ENCODE measurements around the gene PROX1. TPM values are rescaled to one million over a fixed set of nuclear protein-coding genes. Genes with fewer than 3 reads are reported as not detected.

The PROX1 gene
- total and polyA plus RNA-seq, 9 of the 15 experiments (the other 6 are each of a cell fraction or from before 2014, with no cell fraction given): 0.14 to 0.22 TPM; not detected in 7

DNA sequence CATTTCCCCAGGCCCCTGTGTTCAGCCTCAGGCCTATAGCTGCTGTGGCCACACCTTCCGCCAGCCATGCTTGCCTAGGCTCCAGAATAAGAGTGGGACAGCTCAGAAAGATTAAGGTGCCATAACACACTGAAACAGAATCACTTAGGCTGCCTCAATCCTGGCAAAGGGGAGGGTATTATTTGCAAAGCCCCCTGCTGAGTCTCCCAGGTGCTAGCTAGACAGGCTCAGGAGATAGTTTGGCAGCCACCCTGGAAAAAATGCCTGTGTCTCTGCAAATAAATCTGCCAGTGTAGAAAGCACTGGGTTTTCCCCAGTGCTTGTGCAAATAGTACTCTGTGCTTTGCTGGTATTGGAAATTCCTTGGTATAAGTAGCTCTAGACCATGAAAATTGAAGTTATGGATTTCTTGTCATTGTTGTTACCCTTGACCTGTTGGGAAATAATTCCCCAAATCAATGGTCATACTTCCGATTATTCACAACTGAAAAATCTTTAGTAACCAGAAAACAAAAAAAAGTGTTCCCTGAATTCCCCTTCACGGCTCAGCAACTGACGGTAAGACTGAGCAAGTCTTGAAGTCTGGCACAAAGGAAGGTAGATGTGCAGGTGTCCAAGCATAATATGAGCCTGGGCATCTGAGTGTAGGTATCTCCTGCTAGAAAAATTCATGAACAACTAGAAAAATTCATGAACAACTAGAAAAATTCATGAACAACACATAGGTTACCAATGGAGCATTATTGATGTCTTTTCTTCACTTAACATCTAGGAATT is 56.9 kb downstream of the PROX1 start:
- intact Hi-C loops (cut with micrococcal nuclease) (no loop called here), in situ Hi-C loops (cut with MboI) (no loop called here)
- no TSS peak for BruUV-seq (replicated peaks)
- POLR2A ChIA-PET: no interaction called here
- H3K4me2 ChIP-seq (ENCODE audit: insufficient read depth, low read length): no peak overlapping the region
- ATAC-seq: no peak
- no peak for DNase-seq (ENCODE audit: extremely low read depth in 1 of 4, low spot score in 3 of 4)
- H2AFZ ChIP-seq (ENCODE audit: low read depth, low read length): no peak overlapping the region
- no peak overlapping the region for H3K27ac ChIP-seq (ENCODE audit: extremely low read depth, low read depth, low read length)
- no peaks in the 10 kb centered on the region for H3K36me3 ChIP-seq (ENCODE audit: control insufficient read depth, insufficient read depth, low read length)
- no peak overlapping the region for H3K4me3 ChIP-seq
- no peak overlapping the region for H3K9ac ChIP-seq (ENCODE audit: insufficient read depth in 1 of 2, low read depth in 2 of 2, low read length in 2 of 2)
- 2% methylated on average over 4 of the region's 4 CpGs for WGBS (ENCODE audit: insufficient coverage, low coverage, missing lambda C conversion rate)
- H3K9me1 ChIP-seq (ENCODE audit: control insufficient read depth, insufficient read depth, low read length): no peaks in the 10 kb centered on the region
- H3K79me2 ChIP-seq (ENCODE audit: control insufficient read depth, insufficient read depth, low read length): no peaks in the 10 kb centered on the region
- no peak for FAIRE-seq
- H4K20me1 ChIP-seq (replicated peaks; ENCODE audit: control insufficient read depth, insufficient read depth, low read length): no peaks in the 10 kb centered on the region
- no peaks in the 10 kb centered on the region for H3K9me3 ChIP-seq (replicated peaks; ENCODE audit: control insufficient read depth, insufficient read depth, low read depth, low read length)
- no peaks in the 10 kb centered on the region for H3K27me3 ChIP-seq (ENCODE audit: control insufficient read depth in 2 of 2, insufficient read depth in 2 of 2, low read length in 2 of 2)
- CTCF ChIA-PET (ENCODE audit: low intra/inter-chr PET ratio): no interaction called here
- no peak for TF ChIP-seq NCOA2 (IDR thresholded peaks at IDR 0.05; ENCODE audit: partially characterized antibody in 2 of 2)
- H3K4me1 ChIP-seq (replicated peaks in 1 of 2; ENCODE audit: control insufficient read depth in 2 of 2, insufficient read depth in 2 of 2, low read length in 2 of 2): no peaks in the 10 kb centered on the region

DNA sequence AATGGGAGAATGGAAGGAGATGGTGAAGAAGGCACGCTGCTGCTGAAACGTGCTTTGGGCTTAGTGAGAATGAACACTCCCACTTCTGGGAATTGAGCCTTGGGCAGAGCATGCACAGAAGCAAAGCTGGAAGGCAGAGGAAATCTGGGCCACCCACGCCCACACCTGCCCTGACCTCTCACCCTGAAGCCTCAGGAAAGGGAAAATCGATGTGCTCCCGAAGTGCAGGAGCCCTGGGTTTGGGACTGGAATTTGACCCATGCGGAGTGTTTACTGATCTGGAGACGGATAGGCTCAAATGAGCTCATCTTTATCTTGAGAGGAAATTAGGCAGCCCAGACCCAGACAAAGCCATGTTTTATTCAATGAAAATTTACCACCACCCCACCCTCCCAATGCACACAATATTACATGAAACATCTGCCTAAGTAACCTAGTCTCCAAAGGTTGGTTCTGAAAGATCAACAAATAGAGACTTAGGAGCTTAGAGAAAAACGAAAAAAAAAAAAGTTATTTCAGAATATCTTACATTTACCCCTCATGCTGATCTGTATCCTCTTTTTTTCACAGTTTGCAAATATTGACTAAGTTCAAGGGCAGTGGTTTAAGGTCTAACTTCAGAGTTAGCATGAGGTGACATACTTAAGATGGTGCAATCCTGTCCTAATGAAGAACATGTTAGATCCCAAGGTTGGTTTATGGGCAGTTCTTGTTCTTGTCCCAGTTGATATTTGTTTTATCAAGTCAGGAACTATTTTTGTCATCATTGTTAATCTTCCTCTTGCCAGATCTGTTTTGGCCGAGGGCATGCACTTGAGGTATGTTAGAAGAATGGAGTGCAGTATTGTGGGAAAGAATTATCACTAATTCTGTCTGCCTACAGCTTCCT is 63.0 kb downstream of the PROX1 start:
- Histone ChIP-seq H3K9me1 (ENCODE audit: control insufficient read depth, insufficient read depth, low read length) (no peaks in the 10 kb centered on the region), H3K27ac (ENCODE audit: extremely low read depth, low read depth, low read length) (no peak overlapping the region)
- CTCF ChIA-PET (ENCODE audit: low intra/inter-chr PET ratio): no interaction called here

More for the DNA sequence above, 63.0 kb downstream of the PROX1 start:
- WGBS (ENCODE audit: insufficient coverage, low coverage, missing lambda C conversion rate): 2% methylated on average over 9 of the region's 9 CpGs
- no peak overlapping the region for H3K4me2 ChIP-seq (ENCODE audit: insufficient read depth, low read length)
- intact Hi-C loops (cut with micrococcal nuclease): no loop called here
- ATAC-seq (no peak), FAIRE-seq (no peak), DNase-seq (ENCODE audit: extremely low read depth in 1 of 4, low spot score in 3 of 4) (no peak)
- H3K4me3 ChIP-seq: no peak overlapping the region
- BruUV-seq (replicated peaks): no TSS peak
- no peaks in the 10 kb centered on the region for H3K27me3 ChIP-seq (ENCODE audit: control insufficient read depth in 2 of 2, insufficient read depth in 2 of 2, low read length in 2 of 2)
- POLR2A ChIA-PET: no interaction called here
- in situ Hi-C loops (cut with MboI): no loop called here
- H4K20me1 ChIP-seq (replicated peaks; ENCODE audit: control insufficient read depth, insufficient read depth, low read length): no peaks in the 10 kb centered on the region
- H3K4me1 ChIP-seq (replicated peaks in 1 of 2; ENCODE audit: control insufficient read depth in 2 of 2, insufficient read depth in 2 of 2, low read length in 2 of 2): no peaks in the 10 kb centered on the region
- no peaks in the 10 kb centered on the region for H3K79me2 ChIP-seq (ENCODE audit: control insufficient read depth, insufficient read depth, low read length)
- H3K9me3 ChIP-seq (replicated peaks; ENCODE audit: control insufficient read depth, insufficient read depth, low read depth, low read length): no peaks in the 10 kb centered on the region
- no peaks in the 10 kb centered on the region for H3K36me3 ChIP-seq (ENCODE audit: control insufficient read depth, insufficient read depth, low read length)
- H2AFZ ChIP-seq (ENCODE audit: low read depth, low read length): no peak overlapping the region
- TF ChIP-seq ZNF324 (CRISPR knock-in tag; IDR thresholded peaks at IDR 0.05): no peak
- TF ChIP-seq GATAD2A (IDR thresholded peaks at IDR 0.05): no peak
- TF ChIP-seq PTRF (tag; IDR thresholded peaks at IDR 0.05): no peak
- no peak for TF ChIP-seq ETS2 (tag; IDR thresholded peaks at IDR 0.05; ENCODE audit: borderline replicate concordance, poor library complexity, severe bottlenecking)
- TF ChIP-seq CEBPG (CRISPR knock-in tag; IDR thresholded peaks at IDR 0.05): no peak
- TF ChIP-seq CEBPG (tag; conservative IDR thresholded peaks at IDR 0.05 in 1 of 2, IDR thresholded peaks at IDR 0.05 in 1 of 2): no peak
- no peak for TF ChIP-seq PHTF2 (CRISPR knock-in tag; IDR thresholded peaks at IDR 0.05)
- H3K9ac ChIP-seq (ENCODE audit: insufficient read depth in 1 of 2, low read depth in 2 of 2, low read length in 2 of 2): no peak overlapping the region

Measured in K562 (cell line).